GM12892 (cell line): ENCODE results near the gene FAM240A.

Source experiments
- POLR2A ChIP-seq: IDR thresholded peaks from 2 replicates; pipeline ENCODE4 v1.6.1; 2011; ENCODE audit warnings: low read depth, low read length, control low read depth
- POLR2AphosphoS5 ChIP-seq: IDR thresholded peaks from 2 replicates; pipeline ENCODE4 v1.6.1; 2011; ENCODE audit warnings: low read depth, low read length, control low read depth

- no peak for TF ChIP-seq POLR2AphosphoS5
- TF ChIP-seq POLR2A: no peak
These were observed 54.8 kb downstream of the FAM240A start for GRCh38 chr3:46667061-46667621.
